SIG-M5 treated with dmso at 0.1 percent for 504 hours (cell line): ENCODE measurements around the gene ACTL7B.
A peak's percentile ranks its signal among the peaks of the same experiment; 100 is the strongest.
"Not testable (repeated sequence)": the region's sequence is repeated elsewhere in the genome, so short reads cannot be mapped to it uniquely, and the experiment has no call there.

Experiments used
- DNase-seq: peaks from one replicate; lab custom pipeline; 2025; ENCODE audit not compliant: unreplicated experiment; lab: John Stamatoyannopoulos, UW

Gene ACTL7B, protein sequence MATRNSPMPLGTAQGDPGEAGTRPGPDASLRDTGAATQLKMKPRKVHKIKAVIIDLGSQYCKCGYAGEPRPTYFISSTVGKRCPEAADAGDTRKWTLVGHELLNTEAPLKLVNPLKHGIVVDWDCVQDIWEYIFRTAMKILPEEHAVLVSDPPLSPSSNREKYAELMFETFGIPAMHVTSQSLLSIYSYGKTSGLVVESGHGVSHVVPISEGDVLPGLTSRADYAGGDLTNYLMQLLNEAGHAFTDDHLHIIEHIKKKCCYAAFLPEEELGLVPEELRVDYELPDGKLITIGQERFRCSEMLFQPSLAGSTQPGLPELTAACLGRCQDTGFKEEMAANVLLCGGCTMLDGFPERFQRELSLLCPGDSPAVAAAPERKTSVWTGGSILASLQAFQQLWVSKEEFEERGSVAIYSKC

DNA sequence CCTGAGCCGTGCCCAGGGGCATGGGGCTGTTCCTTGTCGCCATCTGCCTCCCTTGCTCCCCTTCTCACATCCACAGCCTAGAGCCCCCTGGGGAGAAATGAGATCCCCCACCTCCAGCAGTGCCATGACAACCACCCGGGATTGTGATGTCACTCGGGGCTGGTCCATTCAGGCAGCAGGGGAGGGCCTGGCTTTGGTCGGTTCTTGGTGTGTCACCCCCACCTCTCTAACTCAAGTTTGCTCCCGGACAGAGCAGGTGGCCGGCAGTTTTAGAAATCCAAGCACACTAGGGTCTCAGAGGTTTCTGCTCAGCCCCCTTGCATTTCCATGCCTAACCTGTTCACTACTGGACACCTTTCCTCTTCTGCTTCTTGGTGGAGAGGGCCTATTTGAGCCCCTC lies at the start of gene ACTL7B:
Gene ACTL7B, minus strand, starts transcription at position 99 of the 400 bp plus-strand sequence. Its CDS starts 56 bp downstream, at position 43.
- DNase-seq = no peak

- DNase-seq = no peak
Measured at GRCh38 chr9:108905494-108905893, 49.7 kb upstream of the ACTL7B start.

- DNase-seq = no peak
Measured at GRCh38 chr9:108904161-108904560, 48.4 kb upstream of the ACTL7B start.

DNA sequence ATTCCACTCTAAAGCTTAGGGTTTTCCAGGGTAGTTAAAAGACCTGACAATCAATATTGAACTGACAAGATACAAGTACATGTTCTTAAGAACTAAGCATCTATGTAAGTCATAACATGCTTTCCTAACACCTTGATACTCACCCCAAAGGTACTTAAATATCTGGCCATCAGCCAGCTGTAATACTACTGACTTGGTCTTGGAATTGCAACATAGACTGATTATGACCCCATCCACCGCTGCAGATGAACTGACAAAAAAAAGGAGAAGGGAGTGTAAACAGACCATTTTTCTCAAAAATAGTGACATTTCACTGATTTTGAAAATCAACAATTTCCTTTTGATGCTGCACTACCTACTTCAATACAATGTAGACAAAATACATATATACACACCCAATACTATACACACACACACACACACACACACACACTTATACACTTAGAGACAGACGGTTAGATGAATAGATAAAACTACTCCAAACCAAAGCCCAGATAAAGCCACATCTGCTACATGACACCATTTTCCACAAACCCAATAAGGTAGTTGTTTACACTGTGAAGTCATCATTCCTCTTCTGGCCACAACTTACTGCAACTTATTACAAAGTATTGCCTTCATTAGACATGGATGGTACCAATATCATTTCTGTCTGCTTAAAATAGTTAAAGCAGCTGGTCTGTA lies 47.8 kb upstream of the ACTL7B start:
- DNase-seq = no peak

DNA sequence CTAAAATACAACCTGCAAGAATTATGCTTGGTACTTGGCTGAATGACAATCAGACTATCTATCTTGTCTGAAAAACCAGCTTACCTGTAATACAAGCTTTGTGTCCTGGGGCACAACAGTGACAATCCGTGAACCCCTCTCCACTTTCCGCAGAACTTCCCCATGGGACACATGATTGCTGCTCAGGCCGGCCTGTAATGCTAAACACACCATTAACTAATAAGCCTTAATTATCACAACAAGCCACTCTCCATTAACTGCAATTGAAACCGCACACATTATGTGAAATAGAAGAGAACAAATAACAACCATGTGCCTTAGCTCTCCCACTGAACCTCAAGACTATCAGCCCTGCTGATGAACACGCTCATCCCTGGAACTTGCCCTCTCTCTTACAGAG lies 44.4 kb upstream of the ACTL7B start:
- DNase-seq = no peak

DNA sequence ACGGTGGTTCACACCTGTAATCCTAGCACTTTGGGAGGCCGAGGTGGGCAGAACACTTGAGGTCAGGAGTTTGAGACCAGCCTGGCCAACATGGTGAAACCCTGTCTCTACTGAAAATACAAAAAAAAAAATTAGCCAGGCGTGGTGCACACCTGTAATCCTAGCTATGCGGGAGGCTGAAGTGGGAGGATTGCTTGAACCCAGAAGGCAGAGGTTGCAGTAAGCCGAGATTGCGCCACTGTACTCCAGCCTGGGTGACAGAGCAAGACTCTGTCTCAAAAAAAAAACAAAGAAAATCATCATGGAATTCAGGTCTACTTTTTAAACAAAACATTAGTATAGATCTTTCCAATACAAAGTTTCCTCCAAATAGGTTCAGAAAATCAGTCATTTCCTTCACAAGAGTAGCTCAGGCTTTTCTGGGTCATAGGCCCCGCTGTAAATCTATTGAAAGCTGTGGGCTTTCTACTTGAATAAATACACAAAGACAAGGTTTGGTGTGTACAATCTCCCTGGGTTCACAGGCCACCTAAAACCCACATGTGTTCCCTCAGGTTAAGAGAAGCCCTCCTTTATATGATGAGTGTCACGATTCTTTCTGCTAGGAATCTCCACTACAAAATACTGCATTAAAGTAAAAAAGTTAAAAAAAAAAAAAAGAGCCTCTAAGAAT lies 43.4 kb upstream of the ACTL7B start:
- DNase-seq = not testable (repeated sequence)

- DNase-seq = no peak
Measured at GRCh38 chr9:108897324-108898096, 41.7 kb upstream of the ACTL7B start.

GRCh38 chr9:108894225-108894997 lies 38.6 kb upstream of the ACTL7B start:
- DNase-seq = no peak

GRCh38 chr9:108889649-108890067 lies 33.9 kb upstream of the ACTL7B start:
- DNase-seq = peak; percentile 20

DNA sequence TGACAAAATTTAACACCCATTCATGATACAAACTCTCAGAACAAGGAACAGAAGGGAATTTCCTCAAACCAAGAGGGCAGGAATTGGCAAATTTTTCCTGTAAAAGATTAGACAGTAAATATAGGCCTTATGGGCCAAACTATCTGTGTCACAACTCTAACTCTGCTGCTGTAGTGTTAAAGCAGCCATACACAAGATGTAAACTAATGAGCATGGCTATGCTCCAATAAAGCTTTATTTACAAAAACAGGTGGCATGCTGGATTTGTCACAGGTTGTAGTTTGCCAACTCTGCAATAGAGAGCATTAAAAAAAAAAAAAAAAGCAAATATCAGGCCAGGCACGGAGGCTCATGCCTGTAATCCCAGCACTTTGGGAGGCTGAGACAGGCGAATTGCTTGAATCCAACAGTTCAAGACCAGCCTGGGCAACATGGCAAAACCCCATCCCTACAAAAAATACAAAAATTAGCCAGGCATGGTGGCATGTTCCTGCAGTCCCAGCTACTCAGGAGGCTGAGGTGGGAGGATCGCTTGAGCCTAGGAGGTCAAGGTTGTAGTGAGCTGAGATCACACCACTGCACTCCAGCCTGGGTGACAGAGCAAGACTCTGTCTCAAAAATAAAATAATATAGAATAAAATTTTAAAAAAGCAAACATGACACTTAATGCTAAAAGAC lies 30.9 kb upstream of the ACTL7B start:
- DNase-seq = not testable (repeated sequence)

GRCh38 chr9:108885643-108886348 lies 30.0 kb upstream of the ACTL7B start:
- peak; percentile 74 for DNase-seq

DNA sequence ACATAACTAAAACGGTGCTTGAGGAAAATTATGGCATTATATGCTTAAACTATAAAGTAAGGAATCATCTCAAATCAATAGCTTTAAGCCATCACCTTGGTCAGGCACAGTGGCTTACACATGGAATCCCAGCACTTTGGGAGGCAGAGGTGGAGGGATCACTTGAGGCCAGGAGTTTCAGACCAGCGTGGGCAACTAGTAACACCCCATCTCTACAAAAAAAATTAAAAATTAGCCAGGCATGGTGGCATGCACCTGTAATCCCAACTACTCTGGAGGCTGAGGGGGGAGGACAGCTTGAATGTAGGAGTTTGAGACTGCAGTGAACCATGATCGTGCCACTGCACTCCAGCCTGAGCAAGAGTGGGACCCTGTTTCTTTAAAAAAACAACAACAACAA lies 28.9 kb upstream of the ACTL7B start:
- DNase-seq = no peak

GRCh38 chr9:108883085-108883484 lies 27.3 kb upstream of the ACTL7B start:
- DNase-seq = no peak

DNA sequence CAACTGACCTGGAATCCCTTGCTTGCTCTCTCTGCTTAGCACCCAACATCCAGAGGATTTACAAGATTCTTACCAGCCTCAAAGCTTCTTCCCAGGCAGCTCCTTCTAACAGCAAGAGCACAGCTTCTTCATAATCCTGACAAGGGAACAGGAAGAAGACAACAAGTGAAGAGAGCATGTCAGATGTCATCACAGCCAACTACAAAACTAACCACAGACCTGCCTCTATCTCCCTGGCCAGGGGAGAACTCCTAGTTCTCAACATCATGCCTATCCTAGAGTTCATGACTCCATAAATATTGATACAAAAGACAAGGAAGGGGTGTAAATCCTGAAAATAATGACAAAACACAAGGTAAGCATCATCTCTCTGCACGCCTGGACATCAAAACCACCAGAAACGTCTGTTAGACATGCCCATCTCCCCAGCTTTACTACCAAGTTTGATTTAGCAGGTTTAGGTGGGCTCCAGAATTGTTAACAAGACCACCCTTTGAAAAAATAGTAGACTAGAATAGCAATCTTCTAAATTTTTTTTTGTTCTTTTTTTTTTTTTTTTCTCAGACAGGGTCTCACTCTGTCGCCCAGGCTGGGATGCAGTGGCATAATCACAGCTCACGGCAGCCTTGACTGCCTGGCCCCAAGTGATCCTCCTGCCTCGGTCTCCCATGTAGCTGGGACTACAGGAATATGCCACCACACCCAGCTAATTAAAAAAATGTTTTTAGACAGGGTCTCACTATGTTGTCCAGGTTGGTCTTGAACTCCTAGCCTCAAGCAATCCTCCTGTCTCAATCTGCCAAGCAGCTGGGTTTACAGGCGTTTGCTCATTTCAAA lies 26.5 kb upstream of the ACTL7B start:
- DNase-seq = no peak

GRCh38 chr9:108880738-108881316 lies 25.0 kb upstream of the ACTL7B start:
- no peak for DNase-seq

DNA sequence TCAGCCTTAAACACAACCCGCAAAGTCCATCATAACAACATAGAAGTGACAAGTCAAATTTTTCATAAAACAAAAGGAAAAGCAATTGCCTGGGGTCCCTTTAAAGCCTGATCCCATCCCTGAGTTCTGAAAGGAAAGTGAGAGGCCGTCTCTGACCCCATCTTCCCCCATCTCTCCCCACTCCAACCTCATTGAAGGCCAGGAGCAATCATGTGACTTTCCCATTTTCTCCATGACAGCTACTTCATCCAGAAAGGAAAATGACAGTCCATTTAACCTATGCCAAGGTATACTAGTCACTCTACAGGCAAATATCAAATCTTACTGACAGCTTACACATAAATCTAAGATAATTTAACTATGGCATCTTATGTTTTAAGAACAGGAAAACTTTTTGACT lies 21.7 kb upstream of the ACTL7B start:
- DNase-seq = no peak

DNA sequence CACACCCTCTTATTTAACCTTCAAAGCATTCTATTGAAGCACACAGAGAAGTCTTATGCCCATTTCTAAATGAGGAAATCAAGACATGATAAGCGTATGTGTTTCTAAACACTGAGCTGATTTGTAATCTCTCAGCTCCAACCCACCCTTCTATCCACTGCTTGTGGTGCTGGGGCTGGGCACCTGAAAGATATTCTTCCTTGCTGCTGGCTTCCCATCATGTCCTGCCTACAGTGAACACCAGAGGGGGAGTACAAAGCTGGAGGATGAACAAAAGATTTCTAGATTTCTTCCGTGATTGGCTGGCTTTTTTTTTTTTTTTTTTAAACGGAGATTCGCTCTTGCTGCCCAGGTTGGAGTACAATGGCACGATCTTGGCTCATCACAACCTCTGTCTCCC lies 20.6 kb upstream of the ACTL7B start:
- DNase-seq = no peak
